HG03175 (cell line): ENCODE results near the gene SPATA31A7.
"Not testable (repeated sequence)": the region's sequence is repeated elsewhere in the genome, so short reads cannot be mapped to it uniquely, and the experiment has no call there.

Experiments
- ATAC-seq: cut with Tn5 transposase; IDR thresholded peaks from one replicate; pipeline ENCODE4 v1.9.1; 2021; ENCODE audit warnings: mild to moderate bottlenecking, moderate library complexity; ENCODE audit not compliant: unreplicated experiment

SPATA31A7 gene

GRCh38 chr9:61189736-61190135, at the start of gene SPATA31A7:
SPATA31A7 (plus strand) TSS chr9:61190036; CDS start chr9:61190065, 29 bp downstream.
- not testable (repeated sequence) for ATAC-seq

GRCh38 chr9:61226438-61226837, 36.6 kb downstream of the SPATA31A7 start:
- ATAC-seq, result not testable (repeated sequence)
